ENCODE measurements around the gene USP25. TPM values are rescaled to one million over a fixed set of nuclear protein-coding genes. Genes with fewer than 3 reads are reported as not detected.
A peak's percentile ranks its signal among the peaks of the same experiment; 100 is the strongest.

USP25 gene
- total RNA-seq, 1 experiment from 2014 or later: 26.0 TPM

DNA sequence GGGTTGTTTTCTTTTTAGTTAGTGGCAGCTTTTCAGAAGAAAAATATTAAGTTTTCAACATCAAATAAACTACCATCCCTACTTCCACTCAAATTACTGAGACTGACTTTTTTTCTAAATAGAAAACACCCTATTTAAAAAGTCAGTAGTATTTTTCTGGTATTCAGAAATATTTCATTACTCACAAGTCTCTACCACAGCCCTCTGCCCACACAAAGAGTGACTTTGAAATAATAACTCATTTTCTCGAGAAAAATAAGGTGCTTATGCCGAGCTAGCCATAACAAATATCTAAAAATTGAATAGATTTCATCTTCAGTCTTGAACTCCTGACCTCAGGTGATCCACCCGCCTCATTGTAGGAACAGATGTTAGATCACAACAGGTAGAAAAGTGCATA is 41.8 kb upstream of the USP25 start:
- Histone ChIP-seq H2AFZ (no peak overlapping the region), H3F3A (ENCODE audit: insufficient read depth, low read depth) (no peaks in the 10 kb centered on the region), H3K4me1 (replicated peaks; ENCODE audit: insufficient read depth) (peaks cover 2% of the 10 kb centered on the region; the same call in 1 of the 2 replicates), H3K4me3 (no peak overlapping the region), H3K27me3 (ENCODE audit: insufficient read depth, low read depth) (no peaks in the 10 kb centered on the region), H3K9me3 (ENCODE audit: insufficient read depth, low read depth) (no peaks in the 10 kb centered on the region; the same call in 1 of the 2 replicates), H3K36me3 (ENCODE audit: low read depth) (no peaks in the 10 kb centered on the region), H3K27ac (no peak overlapping the region), H3K9me2 (ENCODE audit: insufficient read depth) (no peaks in the 10 kb centered on the region), H3K4me2 (no peak overlapping the region), H3K79me2 (ENCODE audit: low read depth) (no peaks in the 10 kb centered on the region), H4K20me1 (ENCODE audit: insufficient read depth) (no peaks in the 10 kb centered on the region)
- intact Hi-C loops (cut with micrococcal nuclease; ENCODE audit: unreplicated experiment): no loop called here
- CTCF ChIA-PET: no interaction called here
- TF ChIP-seq EZH2 (IDR thresholded peaks at IDR 0.05; ENCODE audit: low read depth): no peak
- TF ChIP-seq, protein P1, sequence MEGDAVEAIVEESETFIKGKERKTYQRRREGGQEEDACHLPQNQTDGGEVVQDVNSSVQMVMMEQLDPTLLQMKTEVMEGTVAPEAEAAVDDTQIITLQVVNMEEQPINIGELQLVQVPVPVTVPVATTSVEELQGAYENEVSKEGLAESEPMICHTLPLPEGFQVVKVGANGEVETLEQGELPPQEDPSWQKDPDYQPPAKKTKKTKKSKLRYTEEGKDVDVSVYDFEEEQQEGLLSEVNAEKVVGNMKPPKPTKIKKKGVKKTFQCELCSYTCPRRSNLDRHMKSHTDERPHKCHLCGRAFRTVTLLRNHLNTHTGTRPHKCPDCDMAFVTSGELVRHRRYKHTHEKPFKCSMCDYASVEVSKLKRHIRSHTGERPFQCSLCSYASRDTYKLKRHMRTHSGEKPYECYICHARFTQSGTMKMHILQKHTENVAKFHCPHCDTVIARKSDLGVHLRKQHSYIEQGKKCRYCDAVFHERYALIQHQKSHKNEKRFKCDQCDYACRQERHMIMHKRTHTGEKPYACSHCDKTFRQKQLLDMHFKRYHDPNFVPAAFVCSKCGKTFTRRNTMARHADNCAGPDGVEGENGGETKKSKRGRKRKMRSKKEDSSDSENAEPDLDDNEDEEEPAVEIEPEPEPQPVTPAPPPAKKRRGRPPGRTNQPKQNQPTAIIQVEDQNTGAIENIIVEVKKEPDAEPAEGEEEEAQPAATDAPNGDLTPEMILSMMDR (conservative IDR thresholded peaks at IDR 0.05): no peak
- no TSS peak for BruUV-seq (replicated peaks)
- POLR2A ChIA-PET (ENCODE audit: unreplicated experiment): no interaction called here
- DNase-seq: no peak

DNA sequence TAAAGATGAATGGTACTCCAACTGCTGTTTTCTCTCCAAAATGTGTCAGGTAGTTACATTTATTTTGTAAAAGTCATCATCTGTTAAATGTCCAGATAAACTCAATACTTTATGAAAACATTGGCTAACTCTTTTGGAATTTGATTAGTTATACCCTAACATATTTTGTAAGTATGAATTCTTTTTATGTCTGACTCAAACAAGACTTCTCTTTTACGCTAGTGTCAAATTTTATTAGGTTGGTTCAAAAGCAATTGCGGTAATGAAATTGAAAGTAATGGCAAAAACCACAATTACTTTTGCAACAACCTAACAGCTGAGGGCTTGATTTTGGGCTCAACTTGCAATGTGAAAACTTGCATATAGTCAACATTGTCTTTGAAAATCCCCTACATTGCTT is 41.0 kb upstream of the USP25 start:
- peak in 1 of 2 experiments; percentile 35 for DNase-seq
- POLR2A ChIA-PET (ENCODE audit: unreplicated experiment): no interaction called here
- H3K36me3 ChIP-seq (ENCODE audit: low read depth): no peaks in the 10 kb centered on the region
- H3K9me3 ChIP-seq (ENCODE audit: insufficient read depth, low read depth): no peaks in the 10 kb centered on the region; the same call in 1 of the 2 replicates
- no peak overlapping the region for H3K4me3 ChIP-seq
- no peaks in the 10 kb centered on the region for H3K9me2 ChIP-seq (ENCODE audit: insufficient read depth)
- H3K27ac ChIP-seq: no peak overlapping the region
- no peaks in the 10 kb centered on the region for H3K79me2 ChIP-seq (ENCODE audit: low read depth)
- H3K4me2 ChIP-seq: no peak overlapping the region
- CTCF ChIA-PET: no interaction called here
- no peak overlapping the region for H2AFZ ChIP-seq
- no peak for TF ChIP-seq EZH2 (IDR thresholded peaks at IDR 0.05; ENCODE audit: low read depth)
- TF ChIP-seq, protein P1 (conservative IDR thresholded peaks at IDR 0.05): no peak
- no peaks in the 10 kb centered on the region for H3F3A ChIP-seq (ENCODE audit: insufficient read depth, low read depth)
- H3K27me3 ChIP-seq (ENCODE audit: insufficient read depth, low read depth): no peaks in the 10 kb centered on the region
- no TSS peak for BruUV-seq (replicated peaks)
- no peaks in the 10 kb centered on the region for H3K4me1 ChIP-seq (replicated peaks; ENCODE audit: insufficient read depth)
- intact Hi-C loops (cut with micrococcal nuclease; ENCODE audit: unreplicated experiment): no loop called here
- H4K20me1 ChIP-seq (ENCODE audit: insufficient read depth): no peaks in the 10 kb centered on the region

DNA sequence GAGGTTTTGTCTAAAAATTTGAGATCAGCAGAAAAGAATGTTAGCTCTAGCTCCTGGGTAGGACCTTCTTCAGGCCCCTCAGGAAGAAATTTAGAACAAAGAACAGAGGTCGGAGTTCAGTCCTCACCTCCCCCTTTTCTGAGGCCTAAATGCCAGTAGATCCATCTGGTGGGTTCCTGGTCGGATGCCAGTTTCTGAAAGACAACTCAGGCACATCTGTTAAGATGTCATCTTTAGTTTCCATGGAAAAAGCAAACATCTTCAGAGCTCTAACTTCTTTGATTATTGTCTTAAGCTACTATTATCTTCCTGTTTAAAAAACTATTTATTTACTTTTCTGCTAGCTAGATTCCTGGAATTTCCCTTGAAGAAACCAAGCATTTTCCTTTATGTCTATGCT is 37.1 kb upstream of the USP25 start:
- intact Hi-C loops (cut with micrococcal nuclease; ENCODE audit: unreplicated experiment): no loop called here
- Histone ChIP-seq H3K9me2 (ENCODE audit: insufficient read depth) (no peaks in the 10 kb centered on the region), H3K4me1 (replicated peaks; ENCODE audit: insufficient read depth) (no peaks in the 10 kb centered on the region), H3K27ac (no peak overlapping the region), H3K9me3 (ENCODE audit: insufficient read depth, low read depth) (no peaks in the 10 kb centered on the region), H3K36me3 (ENCODE audit: low read depth) (no peaks in the 10 kb centered on the region), H3K27me3 (ENCODE audit: insufficient read depth, low read depth) (no peaks in the 10 kb centered on the region), H3K4me3 (no peak overlapping the region), H4K20me1 (ENCODE audit: insufficient read depth) (no peaks in the 10 kb centered on the region), H2AFZ (no peak overlapping the region), H3K79me2 (ENCODE audit: low read depth) (no peaks in the 10 kb centered on the region), H3K4me2 (no peak overlapping the region), H3F3A (ENCODE audit: insufficient read depth, low read depth) (no peaks in the 10 kb centered on the region)
- no TSS peak for BruUV-seq (replicated peaks)
- TF ChIP-seq, protein P1 (conservative IDR thresholded peaks at IDR 0.05): no peak
- no peak for TF ChIP-seq EZH2 (IDR thresholded peaks at IDR 0.05; ENCODE audit: low read depth)
- POLR2A ChIA-PET (ENCODE audit: unreplicated experiment): no interaction called here
- CTCF ChIA-PET: no interaction called here
- DNase-seq: no peak

All from PC-9 (cell line).